ENCODE data around the gene FAM114A1. TPM values are rescaled to one million over a fixed set of nuclear protein-coding genes. Genes with fewer than 3 reads are reported as not detected.
A peak's percentile ranks its signal among the peaks of the same experiment; 100 is the strongest.
"Not testable (repeated sequence)": the region's sequence is repeated elsewhere in the genome, so short reads cannot be mapped to it uniquely, and the experiment has no call there.

Gene FAM114A1
- total RNA-seq, 2 donors from 2014 or later = 1.7 to 1.9 TPM

- no peak for ATAC-seq
- Mint-ChIP-seq H3K9me3 (no peaks in the 10 kb centered on the region), H3K4me1 (ENCODE audit: low read depth in 2 of 2) (no peaks in the 10 kb centered on the region)
Measured at GRCh38 chr4:38898245-38898644, 30.6 kb downstream of the FAM114A1 start.

GRCh38 chr4:38902221-38902620, 34.6 kb downstream of the FAM114A1 start:
- no peak for ATAC-seq
- no peaks in the 10 kb centered on the region for H3K4me1 Mint-ChIP-seq (ENCODE audit: low read depth in 2 of 2)
- H3K4me3 Mint-ChIP-seq = no peak overlapping the region
- no peak for DNase-seq (ENCODE audit: low spot score)
- H3K27me3 Mint-ChIP-seq = peaks cover 0 to 2% of the 10 kb centered on the region in 2 donors
- H3K27ac Mint-ChIP-seq = no peak overlapping the region
- no peaks in the 10 kb centered on the region for H3K36me3 Mint-ChIP-seq
- H3K9me3 Mint-ChIP-seq = no peaks in the 10 kb centered on the region

More at GRCh38 chr4:38898245-38898644, 30.6 kb downstream of the FAM114A1 start:
- Mint-ChIP-seq H3K4me3 (no peak overlapping the region), H3K27ac (no peak overlapping the region), H3K36me3 (no peaks in the 10 kb centered on the region), H3K27me3 (peaks cover 7 to 8% of the 10 kb centered on the region in 2 donors)
- DNase-seq (ENCODE audit: low spot score) = no peak

GRCh38 chr4:38902695-38903094, 35.1 kb downstream of the FAM114A1 start:
- no peaks in the 10 kb centered on the region for H3K4me1 Mint-ChIP-seq (ENCODE audit: low read depth in 2 of 2)
- no peak overlapping the region for H3K4me3 Mint-ChIP-seq
- peak in 1 of 2 donors; percentile 60 for ATAC-seq
- no peak for DNase-seq (ENCODE audit: low spot score)
- peaks cover 0 to 2% of the 10 kb centered on the region in 2 donors for H3K27me3 Mint-ChIP-seq
- H3K9me3 Mint-ChIP-seq = no peaks in the 10 kb centered on the region
- H3K36me3 Mint-ChIP-seq = no peaks in the 10 kb centered on the region
- H3K27ac Mint-ChIP-seq = no peak overlapping the region

GRCh38 chr4:38904090-38904666, 36.6 kb downstream of the FAM114A1 start:
- Mint-ChIP-seq H3K4me1 (ENCODE audit: low read depth in 2 of 2) (no peaks in the 10 kb centered on the region), H3K27ac (no peak overlapping the region), H3K4me3 (no peak overlapping the region), H3K9me3 (no peaks in the 10 kb centered on the region), H3K27me3 (peaks cover 0 to 2% of the 10 kb centered on the region in 2 donors), H3K36me3 (no peaks in the 10 kb centered on the region)
- no peak for ATAC-seq
- DNase-seq (ENCODE audit: low spot score) = no peak

- Mint-ChIP-seq H3K4me3 (no peak overlapping the region), H3K27ac (no peak overlapping the region), H3K4me1 (ENCODE audit: low read depth in 2 of 2) (no peaks in the 10 kb centered on the region), H3K9me3 (no peaks in the 10 kb centered on the region), H3K36me3 (no peaks in the 10 kb centered on the region), H3K27me3 (peaks cover 0 to 2% of the 10 kb centered on the region in 2 donors)
- no peak for ATAC-seq
- DNase-seq (ENCODE audit: low spot score) = no peak
Measured at GRCh38 chr4:38904682-38905081, 37.1 kb downstream of the FAM114A1 start.

GRCh38 chr4:38905652-38906385, 38.2 kb downstream of the FAM114A1 start:
- no peaks in the 10 kb centered on the region for H3K36me3 Mint-ChIP-seq
- no peak overlapping the region for H3K27ac Mint-ChIP-seq
- peaks cover 0 to 2% of the 10 kb centered on the region in 2 donors for H3K27me3 Mint-ChIP-seq
- H3K4me1 Mint-ChIP-seq (ENCODE audit: low read depth in 2 of 2) = no peaks in the 10 kb centered on the region
- no peak overlapping the region for H3K4me3 Mint-ChIP-seq
- no peaks in the 10 kb centered on the region for H3K9me3 Mint-ChIP-seq
- no peak for DNase-seq (ENCODE audit: low spot score)
- no peak for ATAC-seq

- H3K4me1 Mint-ChIP-seq (ENCODE audit: low read depth in 2 of 2) = no peaks in the 10 kb centered on the region
- no peak for ATAC-seq
- peaks cover 0 to 2% of the 10 kb centered on the region in 2 donors for H3K27me3 Mint-ChIP-seq
- H3K36me3 Mint-ChIP-seq = no peaks in the 10 kb centered on the region
- H3K4me3 Mint-ChIP-seq = no peak overlapping the region
- H3K9me3 Mint-ChIP-seq = no peaks in the 10 kb centered on the region
- no peak overlapping the region for H3K27ac Mint-ChIP-seq
- no peak for DNase-seq (ENCODE audit: low spot score)
Measured at GRCh38 chr4:38907696-38908270, 40.2 kb downstream of the FAM114A1 start.

- no peak overlapping the region for H3K27ac Mint-ChIP-seq
- H3K27me3 Mint-ChIP-seq = peaks cover 0 to 2% of the 10 kb centered on the region in 2 donors
- no peak overlapping the region for H3K4me3 Mint-ChIP-seq
- H3K4me1 Mint-ChIP-seq (ENCODE audit: low read depth in 2 of 2) = no peaks in the 10 kb centered on the region
- ATAC-seq (no peak), DNase-seq (ENCODE audit: low spot score) (no peak)
- no peaks in the 10 kb centered on the region for H3K9me3 Mint-ChIP-seq
- no peaks in the 10 kb centered on the region for H3K36me3 Mint-ChIP-seq
Measured at GRCh38 chr4:38909015-38909414, 41.4 kb downstream of the FAM114A1 start.

- Mint-ChIP-seq H3K27ac (no peak overlapping the region), H3K27me3 (peaks cover 0 to 2% of the 10 kb centered on the region in 2 donors), H3K36me3 (no peaks in the 10 kb centered on the region), H3K9me3 (no peaks in the 10 kb centered on the region), H3K4me3 (no peak overlapping the region), H3K4me1 (ENCODE audit: low read depth in 2 of 2) (no peaks in the 10 kb centered on the region)
- no peak for DNase-seq (ENCODE audit: low spot score)
- no peak for ATAC-seq
Measured at GRCh38 chr4:38911257-38911656, 43.7 kb downstream of the FAM114A1 start.

GRCh38 chr4:38914854-38915253, 47.2 kb downstream of the FAM114A1 start:
- ATAC-seq (no peak), DNase-seq (ENCODE audit: low spot score) (no peak)
- Mint-ChIP-seq H3K9me3 (no peaks in the 10 kb centered on the region), H3K27me3 (peaks cover 0 to 2% of the 10 kb centered on the region in 2 donors), H3K36me3 (no peaks in the 10 kb centered on the region), H3K4me1 (ENCODE audit: low read depth in 2 of 2) (no peaks in the 10 kb centered on the region), H3K4me3 (no peak overlapping the region), H3K27ac (peak overlapping the region in 1 of 2 donors; percentile 12)

- H3K9me3 Mint-ChIP-seq; H3K27me3 Mint-ChIP-seq; ATAC-seq; H3K4me1 Mint-ChIP-seq (ENCODE audit: low read depth in 2 of 2); H3K27ac Mint-ChIP-seq; H3K36me3 Mint-ChIP-seq; DNase-seq (ENCODE audit: low spot score); H3K4me3 Mint-ChIP-seq: not testable (repeated sequence)
Measured at GRCh38 chr4:38916267-38916666, 48.7 kb downstream of the FAM114A1 start.

GRCh38 chr4:38917481-38918025, 49.9 kb downstream of the FAM114A1 start:
- no peak overlapping the region for H3K27ac Mint-ChIP-seq

GRCh38 chr4:38919494-38919893, 51.9 kb downstream of the FAM114A1 start:
- Mint-ChIP-seq H3K4me1 (ENCODE audit: low read depth in 2 of 2) (no peaks in the 10 kb centered on the region), H3K9me3 (no peaks in the 10 kb centered on the region), H3K36me3 (no peaks in the 10 kb centered on the region), H3K27ac (no peak overlapping the region), H3K27me3 (no peaks in the 10 kb centered on the region), H3K4me3 (no peak overlapping the region)
- ATAC-seq (no peak), DNase-seq (ENCODE audit: low spot score) (no peak)

More at GRCh38 chr4:38917481-38918025, 49.9 kb downstream of the FAM114A1 start:
- Mint-ChIP-seq H3K27me3 (no peaks in the 10 kb centered on the region), H3K4me1 (ENCODE audit: low read depth in 2 of 2) (no peaks in the 10 kb centered on the region), H3K9me3 (no peaks in the 10 kb centered on the region), H3K4me3 (no peak overlapping the region), H3K36me3 (no peaks in the 10 kb centered on the region)
- DNase-seq (ENCODE audit: low spot score) = no peak
- no peak for ATAC-seq

- no peaks in the 10 kb centered on the region for H3K9me3 Mint-ChIP-seq
- no peaks in the 10 kb centered on the region for H3K36me3 Mint-ChIP-seq
- ATAC-seq = no peak
Measured at GRCh38 chr4:38920186-38920585, 52.6 kb downstream of the FAM114A1 start.

More at GRCh38 chr4:38920186-38920585, 52.6 kb downstream of the FAM114A1 start:
- DNase-seq (ENCODE audit: low spot score) = no peak
- H3K4me1 Mint-ChIP-seq (ENCODE audit: low read depth in 2 of 2) = no peaks in the 10 kb centered on the region
- no peaks in the 10 kb centered on the region for H3K27me3 Mint-ChIP-seq
- no peak overlapping the region for H3K27ac Mint-ChIP-seq
- no peak overlapping the region for H3K4me3 Mint-ChIP-seq

Measured in natural killer cell treated with Interleukin-12 subunit alpha and Interleukin-12 subunit beta and Interleukin-15 and Interleukin-18, amount 100 ng/mL, for 72 hours (primary cell).